Fibroblast of lung (primary cell): Measurements from ENCODE around the gene FBXO17. TPM values are rescaled to one million over a fixed set of nuclear protein-coding genes. Genes with fewer than 3 reads are reported as not detected.
A peak's percentile ranks its signal among the peaks of the same experiment; 100 is the strongest.

Experiments used
- DNase-seq, 2 donors: peaks; one replicate each; pipeline versions ENCODE4 v3.0.0 to v3.0.0-alpha.2; 2010; ENCODE audit warnings: low read depth in 2 of 2
- H2AFZ ChIP-seq: 2 replicates; pipeline ENCODE4 v1.5.1; 2012; ENCODE audit warnings: low read length, control low read depth, inconsistent platforms
- H3K27ac ChIP-seq: 2 replicates; pipeline ENCODE4 v1.5.1; 2011; ENCODE audit warnings: low read length, control low read depth; ENCODE audit not compliant: insufficient read depth
- H3K27me3 ChIP-seq: 2 replicates; pipeline ENCODE4 v1.5.1; 2011; ENCODE audit warnings: mild to moderate bottlenecking, low read length; ENCODE audit not compliant: control insufficient read depth, insufficient read depth
- H3K36me3 ChIP-seq: 2 replicates; pipeline ENCODE4 v1.5.1; 2011; ENCODE audit warnings: low read length; ENCODE audit not compliant: control insufficient read depth, insufficient read depth
- H3K4me1 ChIP-seq: 2 replicates; pipeline ENCODE4 v1.5.1; 2011; ENCODE audit warnings: low read length; ENCODE audit not compliant: control insufficient read depth, insufficient read depth; ENCODE audit errors: extremely low read depth
- H3K4me2 ChIP-seq: 2 replicates; pipeline ENCODE4 v1.5.1; 2011; ENCODE audit warnings: low read length, control low read depth; ENCODE audit not compliant: insufficient read depth; ENCODE audit errors: extremely low read depth
- H3K4me3 ChIP-seq, 4 experiments: fragments of 200-600 bp in 1 of 4; sonication (generic) in 1 of 4; replicated peaks in 1 of 4; 2 replicates each; pipeline ENCODE4 v1.5.1; 2011 to 2016; ENCODE audit warnings: low read length in 4 of 4, low read depth in 3 of 4, mild to moderate bottlenecking in 3 of 4, control low read depth in 2 of 4, inconsistent platforms in 1 of 4, mixed read lengths in 1 of 4; ENCODE audit not compliant: insufficient read depth in 1 of 4; ENCODE audit errors: control extremely low read depth in 1 of 4
- H3K79me2 ChIP-seq: 2 replicates; pipeline ENCODE4 v1.5.1; 2012; ENCODE audit warnings: mild to moderate bottlenecking, low read length, inconsistent platforms; ENCODE audit not compliant: control insufficient read depth, insufficient read depth
- H3K9ac ChIP-seq: 2 replicates; pipeline ENCODE4 v1.5.1; 2011; ENCODE audit warnings: mild to moderate bottlenecking, low read length, control low read depth; ENCODE audit not compliant: insufficient read depth
- H3K9me3 ChIP-seq: 2 replicates; pipeline ENCODE4 v1.5.1; 2012; ENCODE audit warnings: low read depth, low read length; ENCODE audit not compliant: control insufficient read depth, insufficient read depth
- H4K20me1 ChIP-seq: 2 replicates; pipeline ENCODE4 v1.5.1; 2011; ENCODE audit warnings: low read length; ENCODE audit not compliant: control insufficient read depth, insufficient read depth; ENCODE audit errors: extremely low read depth
- CTCF ChIP-seq, 2 donors: IDR thresholded peaks in 1 of 2; conservative IDR thresholded peaks in 1 of 2; 1 replicate in 1 of 2; 2 replicates in 1 of 2; pipeline ENCODE4 v1.5.1; 2011 to 2012; ENCODE audit warnings: low read length in 2 of 2, control low read depth in 1 of 2, inconsistent platforms in 1 of 2, low read depth in 1 of 2, mild to moderate bottlenecking in 1 of 2
- EZH2 ChIP-seq: IDR thresholded peaks from 2 replicates; pipeline ENCODE4 v1.5.1; 2012; ENCODE audit warnings: low read length, control low read depth, mild to moderate bottlenecking; ENCODE audit errors: missing control alignments
- polyA plus RNA-seq, 2 donors: library from polyadenylated mRNA; depleted of rRNA in 1 of 2; stranded (reverse) in 1 of 2; unstranded in 1 of 2; fragments of >200 nt; gene quantifications; 2 replicates each; pipeline ENCODE4 v1.2.1, GENCODE V29; 2011 to 2012; ENCODE audit warnings: missing spikeins in 1 of 2
- total RNA-seq: library from RNA; depleted of rRNA; stranded (reverse); fragments of >200 nt; gene quantifications from 2 replicates; pipeline ENCODE4 v1.2.1, GENCODE V29; 2014

FBXO17 gene
- total and polyA plus RNA-seq, 2 donors (not counting 1 experiment from before 2014, with no cell fraction given): 10.2 to 25.8 TPM

DNA sequence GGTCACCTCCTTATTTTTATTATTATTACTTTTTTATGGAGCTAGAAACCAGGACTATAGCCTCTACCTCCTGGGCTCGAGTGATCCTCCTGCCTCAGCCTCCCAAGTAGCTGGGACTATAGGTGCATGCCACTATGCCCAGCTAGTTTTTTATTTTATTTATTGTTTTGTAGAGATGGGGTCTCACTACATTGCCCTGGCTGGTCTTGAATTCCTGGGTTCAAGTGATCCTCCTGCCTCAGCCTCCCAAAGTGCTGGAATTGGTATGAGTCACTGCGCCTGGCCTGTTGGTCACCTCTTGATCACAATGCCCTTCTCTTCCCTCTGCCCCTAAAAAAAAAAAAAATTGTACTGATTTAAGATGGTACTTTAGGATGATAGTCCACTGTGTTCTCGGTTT, 24.4 kb downstream of the FBXO17 start:
- no peak overlapping the region for H3K9ac ChIP-seq
- no peaks in the 10 kb centered on the region for H3K36me3 ChIP-seq
- DNase-seq: no peak
- TF ChIP-seq CTCF (conservative IDR thresholded peaks at IDR 0.05 in 1 of 2, IDR thresholded peaks at IDR 0.05 in 1 of 2; ENCODE audit: low read depth in 1 of 2, low read length in 2 of 2) (no peak), EZH2 (no peak)
- no peaks in the 10 kb centered on the region for H4K20me1 ChIP-seq
- no peak overlapping the region for H3K4me2 ChIP-seq
- H3K9me3 ChIP-seq: no peaks in the 10 kb centered on the region
- no peaks in the 10 kb centered on the region for H3K27me3 ChIP-seq
- H3K27ac ChIP-seq: no peak overlapping the region
- H2AFZ ChIP-seq: no peak overlapping the region
- no peaks in the 10 kb centered on the region for H3K79me2 ChIP-seq
- H3K4me3 ChIP-seq: no peak overlapping the region
- no peaks in the 10 kb centered on the region for H3K4me1 ChIP-seq

GRCh38 chr19:38949580-38950367, 25.8 kb downstream of the FBXO17 start:
- Histone ChIP-seq H4K20me1 (no peaks in the 10 kb centered on the region), H3K36me3 (peaks cover 2% of the 10 kb centered on the region), H3K4me1 (no peaks in the 10 kb centered on the region), H3K4me3 (peak overlapping the region in 2 of 4 experiments; percentile 14 to 16), H2AFZ (peak overlapping the region; percentile 33), H3K27ac (no peak overlapping the region), H3K9me3 (no peaks in the 10 kb centered on the region), H3K4me2 (peak overlapping the region; percentile 64), H3K9ac (no peak overlapping the region), H3K79me2 (no peaks in the 10 kb centered on the region), H3K27me3 (no peaks in the 10 kb centered on the region)
- TF ChIP-seq CTCF (conservative IDR thresholded peaks at IDR 0.05 in 1 of 2, IDR thresholded peaks at IDR 0.05 in 1 of 2; ENCODE audit: low read depth in 1 of 2, low read length in 2 of 2): no peak
- peak; percentile 60 to 82 for DNase-seq

DNA sequence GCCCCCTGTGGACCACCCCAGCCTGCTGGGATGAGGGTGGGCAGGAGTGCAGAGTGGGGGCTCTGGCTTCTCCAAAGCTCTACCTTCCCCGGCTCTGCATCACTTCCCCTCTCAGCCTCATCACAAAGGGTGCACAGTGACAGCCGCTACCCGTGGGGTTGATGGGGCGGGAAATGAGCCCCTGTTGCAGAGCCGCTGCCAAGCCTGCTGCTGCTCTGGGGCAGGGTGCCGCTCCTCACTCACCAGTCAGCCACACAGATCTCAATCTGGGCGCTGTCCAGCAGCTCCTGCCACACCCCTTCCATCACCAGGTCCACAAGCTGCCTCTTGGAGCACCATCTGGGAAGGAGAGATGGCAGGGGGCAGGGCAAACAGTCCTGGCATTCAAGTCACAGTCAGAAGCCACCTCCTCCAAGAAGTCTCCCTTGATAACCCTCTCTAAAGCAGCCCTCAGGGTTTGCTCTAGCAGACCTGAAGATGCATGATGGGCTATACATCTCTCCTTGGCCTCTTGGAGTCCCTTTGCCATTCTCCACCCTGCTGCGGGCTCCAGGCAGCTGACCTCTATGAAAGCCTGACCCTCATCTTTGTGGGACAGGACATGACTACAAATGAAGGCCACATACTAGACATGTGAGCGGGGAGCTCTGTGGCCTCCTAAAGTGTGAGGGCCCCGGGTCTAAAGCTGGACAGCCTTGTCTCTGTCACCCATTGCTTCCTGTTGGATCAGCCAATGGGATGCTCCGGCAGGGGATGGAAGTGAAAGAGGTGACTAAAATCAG, 29.1 kb downstream of the FBXO17 start:
- H3K9me3 ChIP-seq: no peaks in the 10 kb centered on the region
- H3K27ac ChIP-seq: no peak overlapping the region
- H3K4me1 ChIP-seq: no peaks in the 10 kb centered on the region
- H2AFZ ChIP-seq: no peak overlapping the region
- no peak for DNase-seq
- no peaks in the 10 kb centered on the region for H4K20me1 ChIP-seq
- H3K4me2 ChIP-seq: no peak overlapping the region
- no peaks in the 10 kb centered on the region for H3K79me2 ChIP-seq
- no peaks in the 10 kb centered on the region for H3K27me3 ChIP-seq
- TF ChIP-seq CTCF (conservative IDR thresholded peaks at IDR 0.05 in 1 of 2, IDR thresholded peaks at IDR 0.05 in 1 of 2; ENCODE audit: low read depth in 1 of 2, low read length in 2 of 2) (no peak), EZH2 (no peak)
- H3K36me3 ChIP-seq: peaks cover 4% of the 10 kb centered on the region
- H3K4me3 ChIP-seq: no peak overlapping the region
- H3K9ac ChIP-seq: no peak overlapping the region
